GM19240 (cell line): ENCODE data around the gene FBN3.
"Not testable (repeated sequence)": the region's sequence is repeated elsewhere in the genome, so short reads cannot be mapped to it uniquely, and the experiment has no call there.

Source experiments
- DNase-seq: peaks from one replicate; pipeline ENCODE4 v3.0.0; 2011; ENCODE audit warnings: low spot score; ENCODE audit not compliant: insufficient read length

FBN3 gene

DNA sequence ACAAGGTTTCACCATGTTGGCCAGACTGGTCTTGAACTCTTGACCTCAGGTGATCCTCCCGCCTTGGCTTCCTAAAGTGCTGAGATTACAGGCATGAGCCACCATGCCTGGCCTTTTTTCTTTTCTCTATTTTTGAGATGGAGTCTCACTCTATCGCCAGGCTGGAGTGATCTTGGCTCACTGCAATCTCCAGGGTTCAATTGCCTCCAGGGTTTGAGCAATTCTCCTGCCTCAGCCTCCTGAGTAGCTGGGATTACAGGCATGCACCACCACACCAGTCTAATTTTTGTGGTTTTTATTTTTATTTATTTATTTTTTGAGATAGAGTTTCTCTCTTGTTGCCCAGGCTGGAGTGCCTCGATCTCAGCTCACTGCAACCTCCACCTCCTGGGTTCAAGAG is 125.1 kb downstream of the FBN3 start:
- not testable (repeated sequence) for DNase-seq

GRCh38 chr19:8023371-8023770 is 126.0 kb downstream of the FBN3 start:
- no peak for DNase-seq

DNA sequence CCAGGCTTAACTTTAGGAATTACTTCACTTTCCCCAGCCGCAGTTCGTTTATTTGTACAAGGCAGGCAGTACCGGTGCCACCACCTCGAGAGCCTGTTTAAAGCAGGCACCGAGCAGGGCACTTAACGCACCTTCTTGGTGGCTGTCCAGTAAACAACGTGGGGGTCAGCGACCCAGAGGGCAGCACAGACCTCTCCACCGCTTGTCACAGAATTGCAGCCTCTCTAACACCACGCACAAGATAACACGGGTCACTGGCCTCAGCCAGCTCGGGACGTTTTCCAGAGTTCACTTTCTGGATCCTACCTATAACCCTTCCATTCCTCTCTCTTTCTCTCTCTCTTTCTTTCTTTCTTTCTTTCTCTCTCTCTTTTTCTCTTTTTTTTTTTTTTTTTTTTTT is 127.1 kb downstream of the FBN3 start:
- no peak for DNase-seq

GRCh38 chr19:8021374-8021773 is 128.0 kb downstream of the FBN3 start:
- no peak for DNase-seq

DNA sequence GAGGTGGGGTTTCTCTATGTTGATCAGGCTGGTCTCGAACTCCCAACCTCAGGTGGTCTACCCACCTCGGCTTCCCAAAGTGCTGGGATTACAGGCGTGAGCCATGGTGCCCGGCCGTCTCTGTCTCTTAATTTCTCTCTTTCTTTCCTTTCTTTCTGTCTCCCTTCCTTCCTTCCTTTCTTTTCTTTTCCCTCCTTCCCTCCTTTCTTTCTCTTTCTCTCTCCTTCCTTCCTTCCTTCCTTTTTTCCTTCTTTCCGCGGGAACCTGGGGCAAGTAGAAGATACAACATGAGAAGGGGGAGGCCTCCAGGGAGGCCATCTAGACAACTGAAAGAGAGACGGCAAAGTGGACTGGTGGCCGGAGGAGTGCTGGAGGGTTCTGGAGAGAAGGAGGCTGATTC is 128.7 kb downstream of the FBN3 start:
- no peak for DNase-seq

DNA sequence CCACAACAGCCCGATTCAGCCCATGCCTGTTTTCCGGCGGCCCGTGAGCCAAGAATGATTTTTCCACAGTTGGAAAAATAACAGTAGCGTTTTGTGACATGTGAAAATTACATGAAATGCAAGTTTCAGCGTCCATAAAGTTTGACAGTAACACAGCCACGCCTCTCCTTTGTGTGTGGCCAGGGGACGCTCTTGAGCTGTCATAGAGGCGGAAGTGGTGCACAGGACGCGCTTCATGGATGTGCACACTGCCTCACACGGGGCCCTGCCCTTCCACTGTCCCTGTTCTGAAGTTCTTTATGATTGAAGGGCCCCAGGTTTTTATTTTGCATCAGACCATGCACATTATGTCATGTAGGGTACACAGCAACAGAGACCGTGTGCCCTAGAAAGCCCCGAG is 131.6 kb downstream of the FBN3 start:
- DNase-seq, result peak; percentile 27
